GM18505 (cell line): ENCODE measurements around the gene TIMMDC1.

Source experiments
- ATAC-seq: cut with Tn5 transposase; IDR thresholded peaks from one replicate; pipeline ENCODE4 v1.9.1; 2021; ENCODE audit not compliant: unreplicated experiment
- POLR2A ChIP-seq: IDR thresholded peaks from 4 replicates; pipeline ENCODE4 v1.6.1; 2011; ENCODE audit warnings: borderline replicate concordance; ENCODE audit not compliant: insufficient read depth, insufficient read length; ENCODE audit errors: extremely low read depth

TIMMDC1 gene

DNA sequence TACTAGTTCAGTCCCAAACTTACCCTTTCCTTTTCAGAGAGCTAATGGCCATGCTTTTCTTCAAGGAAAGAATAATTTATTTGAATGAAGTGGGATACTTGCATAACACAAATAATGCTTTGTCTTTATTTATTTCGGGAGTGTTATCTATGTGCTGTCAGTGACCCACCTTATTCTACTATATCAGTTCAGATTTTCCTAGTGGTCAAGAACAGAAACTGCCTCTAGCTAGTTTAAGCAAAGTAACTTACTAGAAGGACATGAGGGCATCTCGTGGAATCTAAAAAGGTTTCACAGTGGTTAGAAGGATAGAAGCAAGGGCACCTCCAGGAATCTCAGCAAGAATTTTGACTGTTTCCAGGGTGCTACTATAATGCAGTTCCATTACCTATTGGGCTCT lies 3.8 kb upstream of the TIMMDC1 start:
- no peak for TF ChIP-seq POLR2A
- ATAC-seq: no peak

DNA sequence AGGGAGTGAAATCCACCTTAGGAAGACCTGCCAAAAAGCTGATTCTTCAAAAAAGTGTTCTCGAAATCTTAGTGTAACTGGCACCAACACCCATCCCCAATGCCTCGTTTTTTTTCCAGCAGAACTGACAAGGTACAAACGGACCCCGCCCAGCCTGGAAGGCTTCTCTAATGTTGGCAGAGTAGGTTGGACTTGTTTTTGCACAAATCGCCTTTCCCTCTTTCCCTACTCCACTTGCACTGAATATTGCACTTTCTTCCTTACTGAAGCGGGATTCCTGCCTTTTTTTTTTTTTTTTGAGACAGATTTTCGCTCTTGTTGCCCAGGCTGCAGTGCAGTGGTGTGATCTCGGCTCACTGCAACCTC lies 544 bp upstream of the TIMMDC1 start:
- ATAC-seq: no peak
- TF ChIP-seq POLR2A: no peak

DNA sequence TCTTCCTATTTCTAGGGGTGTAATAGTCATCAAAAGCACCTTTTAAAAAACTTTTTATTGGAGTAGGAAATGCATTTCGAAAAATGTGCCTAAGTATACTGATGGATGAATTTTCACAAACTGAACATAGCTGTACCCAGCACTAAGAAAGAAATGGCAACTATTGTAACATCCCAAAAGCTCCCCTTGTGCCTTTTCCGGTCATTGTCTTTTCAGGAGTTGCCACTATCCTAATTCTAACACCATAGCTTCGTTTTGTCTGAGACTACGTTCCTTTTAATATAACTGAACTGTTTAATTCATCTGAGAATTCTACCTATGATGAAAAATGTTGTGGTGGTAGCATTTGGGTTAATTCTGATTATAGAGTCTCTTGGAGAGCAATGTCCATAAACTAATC lies 1.9 kb downstream of the TIMMDC1 start:
- ATAC-seq: no peak

DNA sequence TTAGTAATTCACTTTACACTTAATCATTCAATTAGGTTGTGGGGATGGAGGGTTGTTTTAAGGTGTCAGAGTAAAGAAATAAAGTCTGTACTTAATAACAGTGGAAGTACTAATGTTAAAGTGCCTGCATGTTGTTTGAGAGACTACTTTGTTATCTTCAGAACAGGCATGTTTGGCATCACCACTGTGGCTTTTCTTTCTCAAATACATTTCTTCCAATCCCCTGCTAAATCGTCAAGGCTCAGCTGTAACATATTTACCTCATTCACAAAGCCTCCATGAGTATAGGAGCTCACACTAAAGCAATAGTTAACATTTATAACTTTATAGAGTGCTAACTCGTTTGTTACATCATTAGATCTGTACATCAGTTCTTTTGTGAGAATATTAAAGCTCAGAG lies 2.6 kb downstream of the TIMMDC1 start:
- no peak for TF ChIP-seq POLR2A

More for the DNA sequence above, 1.9 kb downstream of the TIMMDC1 start:
- TF ChIP-seq POLR2A: no peak

DNA sequence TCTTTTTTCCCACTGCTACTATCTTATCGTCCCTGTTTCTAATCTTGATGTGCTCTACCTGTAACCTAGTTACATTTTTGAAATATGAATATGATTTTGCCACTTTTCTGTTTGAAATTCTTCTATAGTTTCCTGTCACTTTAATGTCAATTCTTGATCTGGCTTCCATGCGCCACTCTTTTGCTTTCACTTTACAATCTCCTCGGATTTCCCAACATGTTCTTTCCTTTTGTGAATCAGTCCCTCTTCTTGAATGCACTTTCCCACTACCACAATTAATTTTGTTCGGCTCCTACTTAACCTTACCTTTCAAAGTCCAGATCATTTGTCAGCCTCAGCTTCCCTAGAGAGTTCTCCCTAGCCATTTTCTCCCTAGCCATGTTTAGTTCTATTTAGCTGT lies 8.3 kb downstream of the TIMMDC1 start:
- ATAC-seq: no peak

More for the DNA sequence above, 2.6 kb downstream of the TIMMDC1 start:
- no peak for ATAC-seq

DNA sequence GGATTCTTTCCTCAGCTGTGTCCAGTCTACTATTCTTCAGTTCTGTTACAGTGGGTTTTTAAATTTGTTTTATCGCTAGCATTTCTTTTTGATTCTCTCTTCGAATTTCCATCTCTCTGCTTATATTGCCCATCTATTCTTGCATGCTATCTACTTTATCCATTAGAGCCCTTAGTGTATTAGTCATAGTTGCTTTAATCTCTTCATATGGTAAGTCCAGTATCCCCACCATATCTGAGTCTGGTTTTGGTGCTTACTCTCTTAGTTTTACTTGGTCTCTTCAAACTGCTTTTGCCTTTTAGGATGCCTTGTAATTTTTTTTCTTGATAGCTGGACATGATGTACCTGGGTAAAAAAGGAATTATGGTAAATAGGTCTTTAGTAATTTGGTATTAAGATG lies 9.1 kb downstream of the TIMMDC1 start:
- no peak for ATAC-seq
- TF ChIP-seq POLR2A: no peak

More for the DNA sequence above, 8.3 kb downstream of the TIMMDC1 start:
- no peak for TF ChIP-seq POLR2A

DNA sequence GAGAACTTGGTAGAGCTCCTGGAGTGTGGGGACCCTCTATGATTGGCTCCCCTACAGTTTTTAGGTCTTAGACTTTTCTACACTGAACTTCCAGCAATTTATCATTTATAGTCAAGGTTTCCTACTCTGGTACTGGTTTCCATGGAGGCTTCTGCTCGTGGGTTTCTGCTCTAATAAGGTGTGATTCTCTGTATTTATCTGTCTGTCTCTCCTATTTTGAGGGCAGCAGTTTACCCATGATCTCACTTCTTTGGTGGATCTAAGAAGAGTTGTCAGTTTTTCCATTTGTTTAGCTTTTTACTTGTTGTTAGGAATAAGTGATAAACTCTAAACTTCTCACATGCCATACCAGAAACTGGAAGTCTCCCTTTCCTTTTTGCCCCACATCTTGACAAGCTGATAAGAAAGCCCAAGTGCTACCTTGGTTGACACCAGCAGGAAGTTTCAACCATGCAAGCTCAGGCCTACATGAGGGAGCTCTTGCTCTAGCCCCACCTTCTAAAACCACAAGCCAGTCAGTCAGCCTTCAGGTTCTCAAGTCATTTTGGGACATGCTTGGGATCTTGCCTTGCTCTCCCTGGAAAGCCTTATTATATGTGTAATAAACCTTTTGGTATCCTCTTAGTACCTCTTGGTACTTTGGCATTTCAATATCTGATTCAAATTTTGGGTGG lies 10.0 kb downstream of the TIMMDC1 start:
- ATAC-seq: peak; percentile 66
- no peak for TF ChIP-seq POLR2A

DNA sequence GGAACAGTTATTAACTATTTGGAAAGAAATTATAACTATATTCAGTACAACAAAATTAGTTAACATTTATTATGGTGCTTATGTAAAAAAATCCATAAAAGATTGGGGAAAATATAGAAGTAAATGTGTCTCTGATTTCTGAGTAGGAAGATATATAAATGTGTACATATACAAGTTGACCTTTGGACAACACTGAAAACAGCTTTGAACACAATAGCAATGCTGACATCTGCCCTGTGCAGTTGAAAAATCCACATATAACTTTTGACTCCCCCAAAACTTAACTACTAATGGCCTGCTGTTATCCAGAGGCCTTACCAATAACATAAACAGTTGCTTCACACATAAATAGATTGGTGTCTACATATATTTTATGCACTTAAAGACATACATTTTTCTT lies 12.3 kb downstream of the TIMMDC1 start:
- TF ChIP-seq POLR2A: no peak
- no peak for ATAC-seq

DNA sequence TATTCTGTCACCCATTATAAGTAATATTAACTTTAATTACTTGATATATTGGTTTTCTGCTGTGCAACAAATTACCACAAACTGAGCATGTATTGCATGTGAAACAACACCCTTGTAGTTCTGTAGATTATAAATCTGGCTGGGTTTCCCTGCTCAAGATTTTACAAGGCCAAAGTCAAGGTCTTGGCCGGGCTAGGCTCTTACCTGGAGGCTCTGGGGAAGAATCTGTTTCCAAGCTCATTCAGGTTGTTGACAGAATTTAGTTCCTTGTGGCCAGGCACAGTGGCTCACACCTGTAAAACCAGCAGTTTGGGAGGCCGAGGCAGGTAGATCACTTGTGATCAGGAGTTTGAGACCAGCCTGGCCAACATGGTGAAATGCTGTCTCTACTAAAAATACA lies 16.3 kb downstream of the TIMMDC1 start:
- no peak for TF ChIP-seq POLR2A
- no peak for ATAC-seq

DNA sequence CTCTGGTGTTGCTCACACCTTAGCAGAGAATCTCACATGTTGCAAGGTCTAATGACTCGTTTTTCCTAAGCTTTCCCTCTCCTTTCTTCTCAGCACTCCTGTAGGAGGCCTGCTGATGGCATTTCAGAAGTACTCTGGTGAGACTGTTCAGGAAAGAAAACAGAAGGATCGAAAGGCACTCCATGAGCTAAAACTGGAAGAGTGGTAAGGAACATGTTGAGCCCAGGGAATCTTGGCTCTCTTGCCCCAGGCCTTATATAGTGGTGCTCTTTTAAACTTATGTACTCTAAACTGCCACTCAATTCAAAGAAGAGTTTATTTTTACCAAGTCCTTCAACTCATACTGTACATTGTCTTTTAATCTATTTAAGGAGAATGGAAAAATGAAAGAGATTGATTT lies 18.8 kb downstream of the TIMMDC1 start:
- ATAC-seq: no peak
- no peak for TF ChIP-seq POLR2A

DNA sequence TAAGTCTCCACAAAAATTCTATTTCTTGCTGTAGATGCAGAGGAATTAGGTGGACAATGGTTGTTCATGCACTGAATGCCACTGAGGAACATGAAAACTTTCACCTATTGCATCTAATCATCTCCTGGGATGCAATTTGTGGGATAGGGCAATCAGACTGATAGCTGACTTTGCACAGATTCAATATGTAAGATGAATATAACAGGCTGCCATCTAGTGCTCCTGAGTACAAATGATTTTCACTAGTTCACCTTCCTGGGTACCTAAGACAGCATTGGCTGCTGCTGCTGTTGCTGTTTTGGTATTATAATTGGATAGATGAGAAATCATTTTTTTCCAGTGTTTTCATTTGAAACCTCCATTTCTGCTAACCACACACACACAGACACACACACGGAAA lies 19.7 kb downstream of the TIMMDC1 start:
- ATAC-seq: no peak
- TF ChIP-seq POLR2A: no peak

DNA sequence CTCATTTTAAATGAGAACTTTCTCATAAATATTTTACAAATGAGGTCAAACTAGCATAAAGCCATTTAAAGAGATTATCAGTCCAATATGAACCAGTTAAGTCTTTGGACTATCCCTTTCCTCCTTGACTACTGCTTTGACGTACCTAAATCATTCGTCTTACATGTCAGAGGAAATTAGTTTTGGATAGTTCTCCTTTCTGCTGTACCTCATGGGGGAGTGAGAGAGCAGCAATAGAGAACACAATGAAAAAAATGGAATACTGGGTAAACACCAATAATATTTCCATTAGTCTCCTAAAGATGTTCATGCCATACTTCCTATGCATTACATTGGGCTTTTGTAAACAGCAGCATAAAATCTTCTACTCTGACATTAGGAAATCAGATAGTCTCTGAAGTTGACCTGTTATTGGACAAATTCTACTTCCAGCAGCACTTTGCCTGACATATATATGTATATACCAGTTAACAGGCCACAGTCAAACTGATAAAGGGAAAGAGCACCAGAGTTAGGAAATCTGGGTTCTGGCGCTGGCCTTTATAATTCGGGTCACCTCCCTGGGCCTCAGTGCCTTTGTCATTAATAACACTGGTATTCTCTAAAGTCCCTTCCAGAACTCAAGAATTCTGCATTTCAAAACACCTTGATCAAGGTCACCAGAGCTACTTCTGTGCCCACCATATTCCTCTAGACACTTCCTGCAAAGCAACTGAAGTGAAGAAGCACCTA lies 26.8 kb downstream of the TIMMDC1 start:
- no peak for TF ChIP-seq POLR2A

DNA sequence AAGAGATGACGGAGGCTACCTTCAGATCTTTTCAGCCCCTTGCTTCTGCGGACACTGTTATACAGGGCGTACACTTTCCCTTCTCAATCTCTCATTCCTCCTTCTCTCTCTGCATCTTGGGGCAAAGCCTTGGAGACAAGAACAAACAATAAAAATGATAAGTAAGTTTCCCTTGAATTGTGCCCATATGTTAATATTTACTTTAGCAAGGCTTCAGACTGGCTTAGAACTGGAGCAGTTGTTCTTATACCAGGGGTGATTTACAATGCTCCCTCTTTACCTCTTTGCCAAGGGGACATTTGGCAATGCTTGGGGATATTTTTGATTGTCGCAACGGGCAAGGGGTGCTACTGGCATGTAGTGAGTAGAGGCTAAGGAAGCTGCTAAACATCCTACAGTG lies 29.4 kb downstream of the TIMMDC1 start:
- no peak for ATAC-seq
- TF ChIP-seq POLR2A: no peak

More for the DNA sequence above, 26.8 kb downstream of the TIMMDC1 start:
- ATAC-seq: no peak

DNA sequence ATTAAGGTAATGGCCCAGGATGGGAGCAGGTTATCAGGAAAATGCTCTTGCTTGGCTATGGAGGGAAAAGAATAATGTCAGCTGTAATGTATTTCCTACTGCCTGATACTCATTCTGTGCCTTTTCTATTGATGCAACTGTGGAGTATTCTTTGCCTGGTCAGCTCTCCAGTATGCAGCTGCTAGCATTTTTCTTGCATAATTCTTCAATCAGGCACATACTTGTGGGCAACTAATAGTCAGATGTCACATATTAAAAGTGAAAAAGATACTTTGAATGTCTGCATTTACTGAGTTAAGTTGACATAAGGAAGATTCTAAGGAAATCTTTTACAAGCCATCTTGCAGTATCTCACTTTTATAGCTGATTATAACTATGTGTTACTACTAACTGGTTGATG lies 31.5 kb downstream of the TIMMDC1 start:
- ATAC-seq: no peak
- TF ChIP-seq POLR2A: no peak
